ENCODE data around the gene OR1F1. TPM values are rescaled to one million over a fixed set of nuclear protein-coding genes. Genes with fewer than 3 reads are reported as not detected.

OR1F1 gene
- total RNA-seq, 2 experiments from 2014 or later: not detected

DNA sequence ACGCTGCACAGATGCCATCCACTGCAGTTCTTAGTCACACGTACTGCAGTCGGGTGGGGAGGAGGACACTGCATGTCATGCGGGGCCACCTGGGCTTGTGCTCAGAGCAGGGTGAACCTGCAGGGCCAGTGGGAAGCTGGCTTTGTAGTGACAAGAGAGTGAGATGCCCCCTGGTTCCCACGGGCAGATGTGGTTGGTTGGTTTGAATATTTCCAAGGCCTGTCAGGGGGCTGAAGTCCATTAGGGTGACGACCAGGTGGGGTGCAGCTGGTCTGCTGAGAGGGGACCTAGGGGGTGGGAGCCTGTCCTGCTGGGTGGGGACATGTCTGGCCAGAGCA lies 38.8 kb upstream of the OR1F1 start:
- no peak overlapping the region for H3K4me3 ChIP-seq (ENCODE audit: low read length)
- POLR2A ChIA-PET: interaction anchor here (2.2 to 5.9 kb wide), 5 partner anchors 10 to 134 kb away, joined by 8 to 77 read pairs (median 20); partner anchors contain the start of genes ZNF213 and ZNF263

DNA sequence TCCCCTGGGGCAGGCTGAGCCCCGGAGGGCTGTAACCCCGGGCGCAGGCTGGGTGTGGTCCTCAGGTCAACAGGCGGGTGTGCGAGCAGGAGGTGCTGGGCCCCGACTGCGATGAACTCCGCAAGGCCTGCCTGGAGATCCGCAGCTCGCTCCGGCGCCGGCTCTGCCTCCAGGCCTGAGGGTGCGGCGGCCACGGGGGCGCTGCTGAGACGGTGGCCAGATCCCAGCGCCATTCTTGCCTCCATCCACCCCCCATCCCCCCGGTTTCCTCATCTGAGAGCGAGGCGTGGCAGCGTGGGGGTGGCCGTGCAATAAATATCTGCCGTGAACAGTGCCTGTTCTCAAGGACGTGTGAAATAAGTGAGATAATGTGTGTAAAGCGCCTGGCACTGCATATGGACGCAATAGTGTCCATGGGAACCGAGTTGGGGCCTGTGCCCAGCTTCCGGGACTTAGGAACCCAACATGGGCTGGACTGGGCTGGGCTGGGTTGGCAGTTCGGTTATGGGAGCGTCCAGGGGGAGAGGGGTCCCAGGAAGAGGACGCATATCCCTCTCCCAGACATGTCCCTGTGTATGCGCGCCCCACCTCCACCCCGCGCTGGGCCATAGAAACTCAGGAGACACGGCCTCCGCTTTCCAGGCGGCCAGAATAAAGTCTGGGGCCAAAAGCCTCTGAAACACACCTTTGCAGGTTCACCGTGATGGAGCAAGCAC lies 38.2 kb upstream of the OR1F1 start:
- DNase-seq (peak in 12 of 14 experiments; percentile 17 to 80 (median 44)), ATAC-seq (ENCODE audit: poor library complexity) (peak; percentile 4)
- intact Hi-C loops (cut with DNase I, micrococcal nuclease): loop anchor here (1.0 to 10.0 kb wide), 7 partner anchors 9 to 353 kb away; partner anchors contain the start of genes CLUAP1 (in 1 of the 2), NAA60 (in 1 of the 2), OR1F1 (in 1 of the 2) and ZNF213 (in 1 of the 2)
- ChIA-PET CTCF (interaction anchor here (0.6 to 2.9 kb wide), 12 partner anchors 9 to 849 kb away, joined by 3 to 20 read pairs (median 4); partner anchors contain the start of genes ZNF174, ZNF213 and ZSCAN32), POLR2A (interaction anchor here (0.8 to 5.9 kb wide), 26 partner anchors 9 to 351 kb away, joined by 3 to 77 read pairs (median 6); partner anchors contain the start of genes CLUAP1, FLYWCH2, IL32 and ZNF174)
- H3K27me3 Mint-ChIP-seq: peaks cover 22% of the 10 kb centered on the region
- TF ChIP-seq, protein P1, sequence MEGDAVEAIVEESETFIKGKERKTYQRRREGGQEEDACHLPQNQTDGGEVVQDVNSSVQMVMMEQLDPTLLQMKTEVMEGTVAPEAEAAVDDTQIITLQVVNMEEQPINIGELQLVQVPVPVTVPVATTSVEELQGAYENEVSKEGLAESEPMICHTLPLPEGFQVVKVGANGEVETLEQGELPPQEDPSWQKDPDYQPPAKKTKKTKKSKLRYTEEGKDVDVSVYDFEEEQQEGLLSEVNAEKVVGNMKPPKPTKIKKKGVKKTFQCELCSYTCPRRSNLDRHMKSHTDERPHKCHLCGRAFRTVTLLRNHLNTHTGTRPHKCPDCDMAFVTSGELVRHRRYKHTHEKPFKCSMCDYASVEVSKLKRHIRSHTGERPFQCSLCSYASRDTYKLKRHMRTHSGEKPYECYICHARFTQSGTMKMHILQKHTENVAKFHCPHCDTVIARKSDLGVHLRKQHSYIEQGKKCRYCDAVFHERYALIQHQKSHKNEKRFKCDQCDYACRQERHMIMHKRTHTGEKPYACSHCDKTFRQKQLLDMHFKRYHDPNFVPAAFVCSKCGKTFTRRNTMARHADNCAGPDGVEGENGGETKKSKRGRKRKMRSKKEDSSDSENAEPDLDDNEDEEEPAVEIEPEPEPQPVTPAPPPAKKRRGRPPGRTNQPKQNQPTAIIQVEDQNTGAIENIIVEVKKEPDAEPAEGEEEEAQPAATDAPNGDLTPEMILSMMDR (IDR thresholded peaks at IDR 0.05): no peak
- H3K36me3 Mint-ChIP-seq (ENCODE audit: low read depth): peaks cover 32% of the 10 kb centered on the region
- Histone ChIP-seq H3K27me3 (ENCODE audit: control insufficient read depth in 1 of 2, insufficient read depth in 2 of 2, low read length in 2 of 2) (no peaks in the 10 kb centered on the region), H3K27ac (ENCODE audit: low read depth in 1 of 2, low read length in 2 of 2) (peak overlapping the region in 1 of 2 donors; percentile 24), H3K4me3 (ENCODE audit: low read length) (peak overlapping the region; percentile 70), H3K9me3 (ENCODE audit: control insufficient read depth in 1 of 2, insufficient read depth in 1 of 2, low read length in 2 of 2) (peaks cover 8 to 23% of the 10 kb centered on the region in 2 experiments), H3K4me1 (ENCODE audit: insufficient read depth, low read length) (peaks cover 37% of the 10 kb centered on the region), H3K36me3 (ENCODE audit: insufficient read depth, low read length) (no peaks in the 10 kb centered on the region)
- peak overlapping the region; percentile 98 for H3K27ac Mint-ChIP-seq
- H3K4me3 Mint-ChIP-seq: peak overlapping the region; percentile 93
- peaks cover 2% of the 10 kb centered on the region for H3K9me3 Mint-ChIP-seq
- H3K4me1 Mint-ChIP-seq (ENCODE audit: low read depth): peaks cover 31% of the 10 kb centered on the region

More for the DNA sequence above, 38.8 kb upstream of the OR1F1 start:
- no peaks in the 10 kb centered on the region for H3K36me3 ChIP-seq (ENCODE audit: insufficient read depth, low read length)
- Mint-ChIP-seq H3K36me3 (ENCODE audit: low read depth) (peaks cover 30% of the 10 kb centered on the region), H3K9me3 (peaks cover under 1% of the 10 kb centered on the region), H3K27ac (peak overlapping the region; percentile 98), H3K4me3 (peak overlapping the region; percentile 93), H3K27me3 (peaks cover 22% of the 10 kb centered on the region), H3K4me1 (ENCODE audit: low read depth) (peaks cover 31% of the 10 kb centered on the region)
- ATAC-seq (ENCODE audit: poor library complexity) (no peak), DNase-seq (peak in 1 of 14 experiments; percentile 36)
- CTCF ChIA-PET: interaction anchor here (0.8 to 2.9 kb wide), 7 partner anchors 9 to 252 kb away, joined by 3 to 20 read pairs (median 5); partner anchors contain the start of genes ZNF174, ZNF213 and ZSCAN32
- no peaks in the 10 kb centered on the region for H3K27me3 ChIP-seq (ENCODE audit: control insufficient read depth in 1 of 2, insufficient read depth in 2 of 2, low read length in 2 of 2)
- H3K9me3 ChIP-seq (ENCODE audit: control insufficient read depth in 1 of 2, insufficient read depth in 1 of 2, low read length in 2 of 2): peaks cover 3 to 18% of the 10 kb centered on the region in 2 experiments
- no peak overlapping the region for H3K27ac ChIP-seq (ENCODE audit: low read depth in 1 of 2, low read length in 2 of 2)
- TF ChIP-seq, protein P1 (IDR thresholded peaks at IDR 0.05): no peak
- intact Hi-C loops (cut with DNase I, micrococcal nuclease): no loop called here
- H3K4me1 ChIP-seq (ENCODE audit: insufficient read depth, low read length): peaks cover 37% of the 10 kb centered on the region

DNA sequence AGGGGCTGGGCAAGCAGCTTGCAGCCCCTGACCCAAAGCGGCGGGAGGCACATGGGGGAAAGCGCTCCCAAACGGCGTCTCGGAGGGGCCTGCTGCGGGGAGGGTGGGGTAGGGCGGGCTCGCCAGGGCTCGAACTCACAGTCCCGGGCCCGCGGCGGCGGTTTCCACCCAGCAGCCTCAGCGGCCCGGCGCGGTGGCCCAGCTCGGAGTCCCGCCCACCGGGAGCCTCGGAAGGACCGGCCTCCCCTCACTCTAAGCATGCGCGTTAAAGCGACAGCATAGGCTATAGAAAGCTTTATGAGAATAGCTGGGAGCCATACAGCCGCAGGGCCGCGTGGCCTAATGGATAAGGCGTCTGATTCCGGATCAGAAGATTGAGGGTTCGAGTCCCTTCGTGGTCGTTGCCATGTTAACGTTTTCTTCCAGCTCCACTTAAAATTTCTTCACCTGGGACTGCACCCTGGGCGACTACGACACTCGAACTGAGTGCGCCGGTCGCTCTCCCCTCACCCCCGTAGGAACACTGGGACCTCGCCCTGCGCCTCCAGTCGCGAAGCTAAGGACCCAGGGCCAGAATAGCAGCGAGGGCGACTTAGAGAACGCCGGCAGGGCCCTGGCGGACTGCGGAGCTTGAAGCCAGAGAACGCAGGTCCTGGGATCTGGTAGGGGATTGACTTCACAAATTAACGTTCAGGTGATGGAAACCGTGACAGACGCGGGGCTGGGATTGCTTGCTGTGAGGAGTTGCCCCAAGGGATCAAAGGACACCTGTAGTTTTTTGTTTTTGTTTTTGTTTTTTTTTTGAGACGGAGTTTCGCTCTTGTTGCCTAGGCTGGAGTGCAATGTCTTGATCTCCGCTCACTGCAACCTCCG lies 37.4 kb upstream of the OR1F1 start:
- TF ChIP-seq, protein P1 (IDR thresholded peaks at IDR 0.05): no peak
- ATAC-seq (ENCODE audit: poor library complexity) (peak; percentile 81), DNase-seq (peak; percentile 94 to 99 (median 98))
- Mint-ChIP-seq H3K4me1 (ENCODE audit: low read depth) (peaks cover 31% of the 10 kb centered on the region), H3K36me3 (ENCODE audit: low read depth) (peaks cover 32% of the 10 kb centered on the region), H3K9me3 (peaks cover 2% of the 10 kb centered on the region), H3K27ac (peak overlapping the region; percentile 98), H3K4me3 (peak overlapping the region; percentile 93), H3K27me3 (peaks cover 22% of the 10 kb centered on the region)
- H3K4me3 ChIP-seq (ENCODE audit: low read length): peak overlapping the region; percentile 70
- peak overlapping the region in 1 of 2 donors; percentile 64 for H3K27ac ChIP-seq (ENCODE audit: low read depth in 1 of 2, low read length in 2 of 2)
- ChIA-PET CTCF (interaction anchor here (0.6 to 2.9 kb wide), 11 partner anchors 8 to 849 kb away, joined by 3 to 20 read pairs (median 4); partner anchors contain the start of genes ZNF174, ZNF213 and ZSCAN32), POLR2A (interaction anchor here (0.8 to 5.9 kb wide), 26 partner anchors 9 to 350 kb away, joined by 3 to 77 read pairs (median 6); partner anchors contain the start of genes CLUAP1, FLYWCH2, IL32 and ZNF174)
- H3K36me3 ChIP-seq (ENCODE audit: insufficient read depth, low read length): no peaks in the 10 kb centered on the region
- peaks cover 37% of the 10 kb centered on the region for H3K4me1 ChIP-seq (ENCODE audit: insufficient read depth, low read length)
- H3K27me3 ChIP-seq (ENCODE audit: control insufficient read depth in 1 of 2, insufficient read depth in 2 of 2, low read length in 2 of 2): no peaks in the 10 kb centered on the region
- H3K9me3 ChIP-seq (ENCODE audit: control insufficient read depth in 1 of 2, insufficient read depth in 1 of 2, low read length in 2 of 2): peaks cover 16 to 26% of the 10 kb centered on the region in 2 experiments
- intact Hi-C loops (cut with DNase I, micrococcal nuclease): loop anchor here (1.0 to 10.0 kb wide), 7 partner anchors 8 to 352 kb away; partner anchors contain the start of genes CLUAP1 (in 1 of the 2), NAA60 (in 1 of the 2), OR1F1 (in 1 of the 2) and ZNF213 (in 1 of the 2)

All from CD4-positive, alpha-beta T cell (primary cell).